Measurements from ENCODE around the gene RYR1. TPM values are rescaled to one million over a fixed set of nuclear protein-coding genes. Genes with fewer than 3 reads are reported as not detected.

The RYR1 gene
- polyA plus RNA-seq, 3 donors = 0.76 to 2.1 (median 2.1) TPM

GRCh38 chr19:38588041-38588440, 154.6 kb downstream of the RYR1 start:
- Histone ChIP-seq H3K4me1 (ENCODE audit: control insufficient read depth in 1 of 2, insufficient read depth in 2 of 2, low read length in 2 of 2) (peaks cover 19 to 20% of the 10 kb centered on the region in 2 donors), H3K4me2 (replicated peaks; ENCODE audit: extremely low read depth, low read length, poor library complexity, severe bottlenecking) (no peak overlapping the region), H3K27me3 (ENCODE audit: control insufficient read depth in 2 of 2, insufficient read depth in 2 of 2, low read length in 2 of 2) (no peaks in the 10 kb centered on the region), H4K20me1 (ENCODE audit: insufficient read depth, low read length) (no peaks in the 10 kb centered on the region), H3K9me3 (replicated peaks in 1 of 2; ENCODE audit: control insufficient read depth in 1 of 2, insufficient read depth in 1 of 2, low read length in 2 of 2) (no peaks in the 10 kb centered on the region), H3K36me3 (replicated peaks in 1 of 2; ENCODE audit: control insufficient read depth in 1 of 2, insufficient read depth in 2 of 2, low read length in 2 of 2) (peaks cover 22 to 45% of the 10 kb centered on the region in 2 donors), H2AFZ (ENCODE audit: insufficient read depth, low read depth, low read length, poor library complexity, severe bottlenecking) (no peak overlapping the region), H3K4me3 (replicated peaks in 1 of 3; ENCODE audit: low read depth in 2 of 3, low read length in 3 of 3) (no peak overlapping the region), H3K9ac (ENCODE audit: insufficient read depth, low read length, poor library complexity, severe bottlenecking) (no peak overlapping the region), H3K27ac (ENCODE audit: low read depth in 1 of 2, low read length in 2 of 2) (no peak overlapping the region), H3K79me2 (ENCODE audit: insufficient read depth, low read length) (no peaks in the 10 kb centered on the region)
- peak overlapping the region in 1 of 7 donors; percentile 4 for H3K27ac Mint-ChIP-seq
- no peak overlapping the region for H3K4me3 Mint-ChIP-seq
- DNase-seq = no peak
- H3K4me1 Mint-ChIP-seq = peaks cover 15% of the 10 kb centered on the region
- no peaks in the 10 kb centered on the region for H3K9me3 Mint-ChIP-seq
- H3K36me3 Mint-ChIP-seq = peaks cover 29 to 48% of the 10 kb centered on the region in 2 donors
- intact Hi-C loops (cut with micrococcal nuclease) = no loop called here
- peaks cover 0 to 2% (median 0%) of the 10 kb centered on the region in 3 donors for H3K27me3 Mint-ChIP-seq (ENCODE audit: low read depth in 3 of 3)
- TF ChIP-seq CTCF (IDR thresholded peaks at IDR 0.05) = no peak
- WGBS (ENCODE audit: insufficient coverage) = 97% methylated on average over 2 of the region's 2 CpGs

GRCh38 chr19:38592940-38593339, 159.4 kb downstream of the RYR1 start:
- intact Hi-C loops (cut with micrococcal nuclease) = no loop called here
- H3K9me3 Mint-ChIP-seq = peaks cover 0 to 3% (median 0%) of the 10 kb centered on the region in 7 donors
- Histone ChIP-seq H3K27me3 (ENCODE audit: control insufficient read depth in 2 of 2, insufficient read depth in 2 of 2, low read length in 2 of 2) (no peaks in the 10 kb centered on the region), H3K79me2 (ENCODE audit: insufficient read depth, low read length) (no peaks in the 10 kb centered on the region), H3K9ac (ENCODE audit: insufficient read depth, low read length, poor library complexity, severe bottlenecking) (no peak overlapping the region), H3K4me2 (replicated peaks; ENCODE audit: extremely low read depth, low read length, poor library complexity, severe bottlenecking) (no peak overlapping the region), H3K27ac (ENCODE audit: low read depth in 1 of 2, low read length in 2 of 2) (no peak overlapping the region), H3K36me3 (replicated peaks in 1 of 2; ENCODE audit: control insufficient read depth in 1 of 2, insufficient read depth in 2 of 2, low read length in 2 of 2) (peaks cover 40 to 55% of the 10 kb centered on the region in 2 donors), H2AFZ (ENCODE audit: insufficient read depth, low read depth, low read length, poor library complexity, severe bottlenecking) (no peak overlapping the region), H3K9me3 (replicated peaks in 1 of 2; ENCODE audit: control insufficient read depth in 1 of 2, insufficient read depth in 1 of 2, low read length in 2 of 2) (no peaks in the 10 kb centered on the region), H3K4me3 (replicated peaks in 1 of 3; ENCODE audit: low read depth in 2 of 3, low read length in 3 of 3) (no peak overlapping the region), H3K4me1 (ENCODE audit: control insufficient read depth in 1 of 2, insufficient read depth in 2 of 2, low read length in 2 of 2) (no peaks in the 10 kb centered on the region), H4K20me1 (ENCODE audit: insufficient read depth, low read length) (no peaks in the 10 kb centered on the region)
- no peak overlapping the region for H3K4me3 Mint-ChIP-seq
- TF ChIP-seq CTCF (IDR thresholded peaks at IDR 0.05) = no peak
- DNase-seq = no peak
- peaks cover 4% of the 10 kb centered on the region for H3K4me1 Mint-ChIP-seq
- H3K27me3 Mint-ChIP-seq (ENCODE audit: low read depth in 3 of 3) = peaks cover 0 to 2% (median 1%) of the 10 kb centered on the region in 3 donors
- peak overlapping the region in 1 of 7 donors; percentile 3 for H3K27ac Mint-ChIP-seq
- peaks cover 40 to 76% of the 10 kb centered on the region in 2 donors for H3K36me3 Mint-ChIP-seq
- WGBS (ENCODE audit: insufficient coverage) = 75% methylated on average over 1 of the region's 6 CpGs
